ENCODE results near the gene EFEMP2.

Gene EFEMP2

DNA sequence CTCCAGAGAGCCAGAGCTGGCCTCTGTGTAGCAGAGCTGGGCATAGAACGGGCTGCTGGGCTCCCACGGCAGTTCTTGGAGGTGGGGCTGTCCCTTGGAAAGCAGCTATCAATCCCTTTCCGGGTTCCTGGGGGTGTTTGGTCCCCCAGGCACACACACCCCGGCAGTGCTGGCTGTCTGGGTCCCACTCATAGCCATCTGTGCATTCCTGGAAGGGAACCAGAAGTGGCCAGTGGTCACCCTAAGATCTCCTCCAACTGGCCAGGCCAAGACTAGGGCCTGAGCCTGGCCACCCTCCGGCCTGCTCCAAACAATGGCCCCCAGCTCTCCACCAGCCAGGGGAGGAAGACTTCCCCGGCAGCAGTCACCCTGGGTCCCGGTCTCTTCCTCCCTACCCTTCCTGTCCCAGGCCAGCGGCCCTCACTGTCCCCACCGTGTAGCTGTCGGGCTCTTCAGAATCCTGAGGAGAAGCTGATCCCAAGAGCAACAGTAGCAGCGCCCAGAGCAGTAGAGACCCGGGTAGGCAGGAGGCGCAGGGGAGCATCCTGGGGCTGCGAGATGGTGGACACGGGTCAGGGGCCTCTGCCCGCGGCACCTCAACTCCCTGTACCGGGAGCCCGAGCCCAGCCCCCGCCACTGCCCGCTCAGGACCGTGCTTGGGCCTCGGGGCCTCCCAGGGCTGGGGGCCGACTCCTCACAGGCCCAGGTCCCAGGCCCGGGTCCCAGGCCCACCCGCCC lies 620 bp downstream of the EFEMP2 start:
- no peaks in the 10 kb centered on the region; the same call in 1 of the 2 replicates for H3K36me3 ChIP-seq (ENCODE audit: insufficient read depth, low read length)
- H3F3A ChIP-seq (ENCODE audit: low read depth), result no peaks in the 10 kb centered on the region
- no peak overlapping the region for H2AFZ ChIP-seq (ENCODE audit: low read length)
- no peaks in the 10 kb centered on the region for H3K9me2 ChIP-seq (replicated peaks; ENCODE audit: low read depth, low read length)
- H3K4me1 ChIP-seq (ENCODE audit: insufficient read depth, low read length, poor library complexity, severe bottlenecking), result peaks cover 34% of the 10 kb centered on the region
- TF ChIP-seq EZH2phosphoT487 (IDR thresholded peaks at IDR 0.05; ENCODE audit: borderline replicate concordance), result no peak
- TF ChIP-seq, protein P1, sequence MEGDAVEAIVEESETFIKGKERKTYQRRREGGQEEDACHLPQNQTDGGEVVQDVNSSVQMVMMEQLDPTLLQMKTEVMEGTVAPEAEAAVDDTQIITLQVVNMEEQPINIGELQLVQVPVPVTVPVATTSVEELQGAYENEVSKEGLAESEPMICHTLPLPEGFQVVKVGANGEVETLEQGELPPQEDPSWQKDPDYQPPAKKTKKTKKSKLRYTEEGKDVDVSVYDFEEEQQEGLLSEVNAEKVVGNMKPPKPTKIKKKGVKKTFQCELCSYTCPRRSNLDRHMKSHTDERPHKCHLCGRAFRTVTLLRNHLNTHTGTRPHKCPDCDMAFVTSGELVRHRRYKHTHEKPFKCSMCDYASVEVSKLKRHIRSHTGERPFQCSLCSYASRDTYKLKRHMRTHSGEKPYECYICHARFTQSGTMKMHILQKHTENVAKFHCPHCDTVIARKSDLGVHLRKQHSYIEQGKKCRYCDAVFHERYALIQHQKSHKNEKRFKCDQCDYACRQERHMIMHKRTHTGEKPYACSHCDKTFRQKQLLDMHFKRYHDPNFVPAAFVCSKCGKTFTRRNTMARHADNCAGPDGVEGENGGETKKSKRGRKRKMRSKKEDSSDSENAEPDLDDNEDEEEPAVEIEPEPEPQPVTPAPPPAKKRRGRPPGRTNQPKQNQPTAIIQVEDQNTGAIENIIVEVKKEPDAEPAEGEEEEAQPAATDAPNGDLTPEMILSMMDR (conservative IDR thresholded peaks at IDR 0.05; ENCODE audit: low read length), result no peak
- no peak overlapping the region for H3K4me3 ChIP-seq (ENCODE audit: low read length, poor library complexity, severe bottlenecking)
- H3K9me3 ChIP-seq (ENCODE audit: insufficient read depth, low read depth, low read length), result no peaks in the 10 kb centered on the region
- peaks cover 4% of the 10 kb centered on the region for H4K20me1 ChIP-seq (ENCODE audit: insufficient read depth, low read length, poor library complexity, severe bottlenecking)
- no peak overlapping the region for H3K4me2 ChIP-seq (ENCODE audit: low read depth, low read length, poor library complexity, severe bottlenecking)
- H3K9ac ChIP-seq (ENCODE audit: low read depth, low read length, poor library complexity, severe bottlenecking), result no peak overlapping the region
- H3K79me2 ChIP-seq (ENCODE audit: insufficient read depth, low read length), result no peaks in the 10 kb centered on the region
- H3K27me3 ChIP-seq (ENCODE audit: insufficient read depth, low read length, poor library complexity, severe bottlenecking), result no peaks in the 10 kb centered on the region

DNA sequence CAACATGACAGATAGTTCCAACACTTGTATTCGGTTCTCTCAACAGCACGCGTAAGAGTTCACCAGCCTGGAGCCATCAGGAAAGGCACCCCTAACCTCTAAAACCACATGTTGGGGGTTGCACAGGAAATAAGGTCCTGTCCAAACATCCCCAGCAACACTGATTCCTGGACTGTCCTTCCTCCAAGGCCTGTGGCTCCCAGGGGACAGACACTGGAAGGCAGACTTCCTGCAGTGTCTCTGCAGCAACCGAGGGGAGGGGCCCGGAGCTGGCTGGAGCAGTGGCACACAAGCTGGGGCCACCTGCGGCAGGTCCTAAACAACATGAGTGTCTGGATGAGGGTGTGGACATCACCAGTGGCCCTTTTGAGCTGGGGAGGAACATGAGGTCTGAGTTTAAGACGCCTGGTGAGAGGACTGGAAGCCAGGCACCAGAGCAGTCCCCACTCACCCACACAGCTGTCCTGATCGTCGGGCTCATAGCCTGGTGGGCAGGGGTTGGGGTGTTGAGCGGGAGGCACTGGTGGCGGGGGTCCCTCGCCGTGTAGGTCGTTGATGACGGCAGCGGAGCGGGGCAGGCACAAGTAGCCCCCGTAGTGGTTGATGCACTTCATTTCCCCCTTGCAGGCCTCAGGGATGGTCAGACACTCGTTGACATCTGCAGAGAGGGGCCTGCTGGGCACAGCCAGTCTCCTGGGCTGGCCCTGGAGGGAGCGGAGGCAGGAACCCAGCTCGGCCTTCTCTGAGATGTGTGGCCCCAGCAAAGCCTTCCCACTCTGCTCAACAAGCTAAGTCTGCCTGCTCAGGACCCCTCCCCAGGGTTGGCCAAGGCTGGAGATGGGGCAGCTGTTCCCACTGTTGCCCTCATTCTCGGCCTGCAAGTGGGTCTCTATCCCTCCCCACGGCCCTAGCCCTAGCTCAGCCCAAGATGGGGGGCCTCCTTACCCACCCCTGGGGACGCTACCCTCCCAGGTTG lies 1.6 kb downstream of the EFEMP2 start:
- Histone ChIP-seq H3K27me3 (ENCODE audit: insufficient read depth, low read length, poor library complexity, severe bottlenecking) (no peaks in the 10 kb centered on the region), H3K9me2 (replicated peaks; ENCODE audit: low read depth, low read length) (no peaks in the 10 kb centered on the region), H2AFZ (ENCODE audit: low read length) (no peak overlapping the region), H3K9me3 (ENCODE audit: insufficient read depth, low read depth, low read length) (no peaks in the 10 kb centered on the region), H4K20me1 (ENCODE audit: insufficient read depth, low read length, poor library complexity, severe bottlenecking) (peaks cover 4% of the 10 kb centered on the region), H3K4me3 (ENCODE audit: low read length, poor library complexity, severe bottlenecking) (peak overlapping the region; percentile 21), H3K9ac (ENCODE audit: low read depth, low read length, poor library complexity, severe bottlenecking) (peak overlapping the region; percentile 0), H3F3A (ENCODE audit: low read depth) (no peaks in the 10 kb centered on the region), H3K36me3 (ENCODE audit: insufficient read depth, low read length) (no peaks in the 10 kb centered on the region; the same call in 1 of the 2 replicates), H3K79me2 (ENCODE audit: insufficient read depth, low read length) (no peaks in the 10 kb centered on the region), H3K4me2 (ENCODE audit: low read depth, low read length, poor library complexity, severe bottlenecking) (peak overlapping the region; percentile 41), H3K4me1 (ENCODE audit: insufficient read depth, low read length, poor library complexity, severe bottlenecking) (peaks cover 34% of the 10 kb centered on the region)
- TF ChIP-seq EZH2phosphoT487 (IDR thresholded peaks at IDR 0.05; ENCODE audit: borderline replicate concordance), result no peak
- TF ChIP-seq, protein P1 (conservative IDR thresholded peaks at IDR 0.05; ENCODE audit: low read length), result no peak

DNA sequence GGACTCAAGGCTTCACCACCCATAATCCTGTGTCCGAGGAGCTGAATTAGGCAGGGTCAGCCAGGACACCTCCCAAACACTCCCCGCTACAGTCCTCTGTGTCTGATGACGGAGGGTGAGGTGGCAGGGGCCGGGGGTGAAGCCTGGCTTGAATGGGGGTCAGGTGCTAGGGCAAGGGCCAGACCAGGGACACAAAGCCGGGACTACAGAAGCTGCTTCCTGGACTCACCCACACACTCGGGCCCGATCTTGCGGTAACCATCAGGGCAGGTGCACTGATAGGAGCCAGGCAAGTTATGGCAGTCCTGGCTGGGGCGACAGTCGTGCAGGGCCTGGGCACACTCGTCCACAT lies 2.3 kb downstream of the EFEMP2 start:
- H4K20me1 ChIP-seq (ENCODE audit: insufficient read depth, low read length, poor library complexity, severe bottlenecking), result peaks cover 4% of the 10 kb centered on the region
- peaks cover 2% of the 10 kb centered on the region; the same call in 1 of the 2 replicates for H3K79me2 ChIP-seq (ENCODE audit: insufficient read depth, low read length)
- H3K4me3 ChIP-seq (ENCODE audit: low read length, poor library complexity, severe bottlenecking), result peak overlapping the region; percentile 21
- no peaks in the 10 kb centered on the region for H3K9me2 ChIP-seq (replicated peaks; ENCODE audit: low read depth, low read length)
- H3K9ac ChIP-seq (ENCODE audit: low read depth, low read length, poor library complexity, severe bottlenecking), result peak overlapping the region; percentile 0
- H3K9me3 ChIP-seq (ENCODE audit: insufficient read depth, low read depth, low read length), result no peaks in the 10 kb centered on the region
- no peaks in the 10 kb centered on the region for H3K27me3 ChIP-seq (ENCODE audit: insufficient read depth, low read length, poor library complexity, severe bottlenecking)
- H3F3A ChIP-seq (ENCODE audit: low read depth), result no peaks in the 10 kb centered on the region
- H3K4me1 ChIP-seq (ENCODE audit: insufficient read depth, low read length, poor library complexity, severe bottlenecking), result peaks cover 34% of the 10 kb centered on the region
- H2AFZ ChIP-seq (ENCODE audit: low read length), result no peak overlapping the region
- TF ChIP-seq, protein P1 (conservative IDR thresholded peaks at IDR 0.05; ENCODE audit: low read length), result no peak
- TF ChIP-seq EZH2phosphoT487 (IDR thresholded peaks at IDR 0.05; ENCODE audit: borderline replicate concordance), result no peak
- peak overlapping the region; percentile 41 for H3K4me2 ChIP-seq (ENCODE audit: low read depth, low read length, poor library complexity, severe bottlenecking)
- H3K36me3 ChIP-seq (ENCODE audit: insufficient read depth, low read length), result peaks cover 3% of the 10 kb centered on the region; the same call in 1 of the 2 replicates
